ENCODE data around the gene WASF2.

The WASF2 gene

GRCh38 chr1:27397110-27397509, 92.9 kb downstream of the WASF2 start:
- DNase-seq (ENCODE audit: low spot score): no peak

DNA sequence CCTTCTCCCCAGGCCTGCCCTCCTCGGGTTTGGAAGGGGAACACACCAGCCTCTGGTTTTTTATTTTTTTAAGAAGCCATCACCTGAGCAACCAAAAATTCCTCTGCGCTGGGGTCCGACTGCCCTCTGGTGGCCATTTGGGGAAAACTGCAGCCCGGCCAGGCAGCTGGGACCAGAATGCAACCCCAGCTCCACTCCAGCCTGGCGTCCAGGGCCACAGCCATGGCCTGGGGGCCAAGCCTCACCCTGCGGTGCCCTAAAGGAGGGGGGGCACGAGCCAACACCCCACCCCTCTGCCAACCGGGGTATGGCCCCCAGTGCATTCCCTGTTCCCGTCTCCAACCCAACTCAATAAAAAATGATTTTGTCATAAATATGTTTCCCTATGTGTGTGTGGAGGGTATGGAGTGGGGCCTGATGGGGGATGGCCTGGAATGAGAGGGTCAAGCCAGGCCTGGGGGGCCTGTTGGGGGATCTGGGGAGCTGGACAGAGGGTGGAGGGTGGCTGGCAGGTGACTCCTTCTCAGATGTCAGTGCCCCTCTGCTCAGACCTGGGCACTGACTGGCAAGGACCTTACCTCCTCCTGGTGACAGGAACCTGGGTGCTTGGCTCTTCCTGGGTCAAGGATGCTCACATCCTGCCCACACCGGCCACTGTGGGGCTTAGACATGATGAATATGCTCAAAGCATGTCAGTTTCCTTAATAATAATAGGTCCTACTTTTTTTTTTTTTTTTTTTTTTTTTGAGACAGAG, 94.3 kb downstream of the WASF2 start:
- DNase-seq (ENCODE audit: low spot score): peak; percentile 86
- TF ChIP-seq, protein P1, sequence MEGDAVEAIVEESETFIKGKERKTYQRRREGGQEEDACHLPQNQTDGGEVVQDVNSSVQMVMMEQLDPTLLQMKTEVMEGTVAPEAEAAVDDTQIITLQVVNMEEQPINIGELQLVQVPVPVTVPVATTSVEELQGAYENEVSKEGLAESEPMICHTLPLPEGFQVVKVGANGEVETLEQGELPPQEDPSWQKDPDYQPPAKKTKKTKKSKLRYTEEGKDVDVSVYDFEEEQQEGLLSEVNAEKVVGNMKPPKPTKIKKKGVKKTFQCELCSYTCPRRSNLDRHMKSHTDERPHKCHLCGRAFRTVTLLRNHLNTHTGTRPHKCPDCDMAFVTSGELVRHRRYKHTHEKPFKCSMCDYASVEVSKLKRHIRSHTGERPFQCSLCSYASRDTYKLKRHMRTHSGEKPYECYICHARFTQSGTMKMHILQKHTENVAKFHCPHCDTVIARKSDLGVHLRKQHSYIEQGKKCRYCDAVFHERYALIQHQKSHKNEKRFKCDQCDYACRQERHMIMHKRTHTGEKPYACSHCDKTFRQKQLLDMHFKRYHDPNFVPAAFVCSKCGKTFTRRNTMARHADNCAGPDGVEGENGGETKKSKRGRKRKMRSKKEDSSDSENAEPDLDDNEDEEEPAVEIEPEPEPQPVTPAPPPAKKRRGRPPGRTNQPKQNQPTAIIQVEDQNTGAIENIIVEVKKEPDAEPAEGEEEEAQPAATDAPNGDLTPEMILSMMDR (IDR thresholded peaks at IDR 0.05; ENCODE audit: extremely low read depth, missing control alignments): peak; percentile 90

More at GRCh38 chr1:27397110-27397509, 92.9 kb downstream of the WASF2 start:
- TF ChIP-seq, protein P1 (IDR thresholded peaks at IDR 0.05; ENCODE audit: extremely low read depth, missing control alignments): no peak

DNA sequence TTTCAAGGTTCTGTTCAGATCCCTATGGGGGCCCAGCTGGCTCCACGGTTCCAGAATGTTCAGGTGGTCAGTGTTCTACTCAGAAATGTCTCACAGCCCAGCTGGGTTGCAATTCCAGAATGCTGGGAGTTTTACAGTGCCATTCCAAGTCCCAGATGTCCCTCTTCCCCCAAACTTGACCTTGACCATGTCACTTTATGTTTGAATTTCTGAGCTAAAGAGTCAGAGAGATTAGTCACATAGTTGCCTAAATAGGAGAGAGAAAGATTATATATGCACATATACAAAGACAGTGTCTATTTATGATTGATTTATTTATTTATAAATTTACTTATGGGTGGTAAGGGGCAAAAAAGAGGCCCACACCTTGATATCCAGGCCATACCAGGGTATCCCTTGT, 95.0 kb downstream of the WASF2 start:
- TF ChIP-seq, protein P1 (IDR thresholded peaks at IDR 0.05; ENCODE audit: extremely low read depth, missing control alignments): no peak
- no peak for DNase-seq (ENCODE audit: low spot score)

- TF ChIP-seq, protein P1 (IDR thresholded peaks at IDR 0.05; ENCODE audit: extremely low read depth, missing control alignments): no peak
- DNase-seq (ENCODE audit: low spot score): peak; percentile 11
Observed at GRCh38 chr1:27394282-27394658, 95.7 kb downstream of the WASF2 start.

GRCh38 chr1:27393641-27394281, 96.2 kb downstream of the WASF2 start:
- TF ChIP-seq, protein P1 (IDR thresholded peaks at IDR 0.05; ENCODE audit: extremely low read depth, missing control alignments): no peak
- DNase-seq (ENCODE audit: low spot score): peak; percentile 9

- TF ChIP-seq, protein P1 (IDR thresholded peaks at IDR 0.05; ENCODE audit: extremely low read depth, missing control alignments): no peak
Observed at GRCh38 chr1:27392778-27393635, 97.0 kb downstream of the WASF2 start.

More at GRCh38 chr1:27392778-27393635, 97.0 kb downstream of the WASF2 start:
- DNase-seq (ENCODE audit: low spot score): peak; percentile 40

Data from GM20000 (cell line).